ENCODE data around the gene PLXDC1. TPM values are rescaled to one million over a fixed set of nuclear protein-coding genes. Genes with fewer than 3 reads are reported as not detected.

The PLXDC1 gene
- total and polyA plus RNA-seq, 9 donors, result 11.6 to 58.6 (median 32.3) TPM

GRCh38 chr17:39177256-39177655, 25.8 kb upstream of the PLXDC1 start:
- no peak for TF ChIP-seq EP300 (IDR thresholded peaks at IDR 0.05)
- TF ChIP-seq POLR2A (IDR thresholded peaks at IDR 0.05), result no peak
- TF ChIP-seq, protein P1, sequence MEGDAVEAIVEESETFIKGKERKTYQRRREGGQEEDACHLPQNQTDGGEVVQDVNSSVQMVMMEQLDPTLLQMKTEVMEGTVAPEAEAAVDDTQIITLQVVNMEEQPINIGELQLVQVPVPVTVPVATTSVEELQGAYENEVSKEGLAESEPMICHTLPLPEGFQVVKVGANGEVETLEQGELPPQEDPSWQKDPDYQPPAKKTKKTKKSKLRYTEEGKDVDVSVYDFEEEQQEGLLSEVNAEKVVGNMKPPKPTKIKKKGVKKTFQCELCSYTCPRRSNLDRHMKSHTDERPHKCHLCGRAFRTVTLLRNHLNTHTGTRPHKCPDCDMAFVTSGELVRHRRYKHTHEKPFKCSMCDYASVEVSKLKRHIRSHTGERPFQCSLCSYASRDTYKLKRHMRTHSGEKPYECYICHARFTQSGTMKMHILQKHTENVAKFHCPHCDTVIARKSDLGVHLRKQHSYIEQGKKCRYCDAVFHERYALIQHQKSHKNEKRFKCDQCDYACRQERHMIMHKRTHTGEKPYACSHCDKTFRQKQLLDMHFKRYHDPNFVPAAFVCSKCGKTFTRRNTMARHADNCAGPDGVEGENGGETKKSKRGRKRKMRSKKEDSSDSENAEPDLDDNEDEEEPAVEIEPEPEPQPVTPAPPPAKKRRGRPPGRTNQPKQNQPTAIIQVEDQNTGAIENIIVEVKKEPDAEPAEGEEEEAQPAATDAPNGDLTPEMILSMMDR (IDR thresholded peaks at IDR 0.05), result no peak
- WGBS, 3 donors, result 84 to 88% (median 88%) methylated on average over 12 of the region's 12 CpGs
- DNase-seq, result no peak
- Histone ChIP-seq H3K27me3 (no peaks in the 10 kb centered on the region), H3K9me3 (no peaks in the 10 kb centered on the region), H3K4me3 (no peak overlapping the region), H3K36me3 (no peaks in the 10 kb centered on the region), H3K4me1 (ENCODE audit: insufficient read depth) (no peaks in the 10 kb centered on the region), H3K27ac (no peak overlapping the region)
- intact Hi-C loops (cut with DNase I), result loop anchor here in 3 of 4 donors (5.0 to 10.0 kb wide), 3 partner anchors 192 to 202 kb away; no protein-coding TSS in a partner anchor

DNA sequence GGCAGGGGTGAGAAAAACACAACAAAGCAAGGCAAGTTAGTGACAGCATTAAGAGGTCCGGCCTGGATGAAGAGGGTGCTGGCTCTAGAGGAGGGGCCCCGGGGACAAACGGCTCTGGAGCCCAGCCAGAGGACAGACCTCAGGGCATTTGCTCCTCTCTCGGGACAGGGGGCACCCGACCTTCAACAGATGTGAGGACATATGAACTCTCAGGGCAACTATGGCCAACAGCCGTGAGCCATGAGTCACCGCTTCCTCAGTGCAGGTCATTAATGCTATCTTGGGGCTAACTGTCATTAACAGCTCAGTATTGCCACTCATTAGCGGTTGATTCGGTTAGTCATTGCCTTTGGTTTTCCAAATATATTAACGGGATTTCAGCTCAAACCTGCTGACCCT, 24.3 kb upstream of the PLXDC1 start:
- H3K4me3 ChIP-seq, result no peak overlapping the region
- DNase-seq, result no peak
- H3K27me3 ChIP-seq, result no peaks in the 10 kb centered on the region
- no peak overlapping the region for H3K27ac ChIP-seq
- 67 to 69% (median 68%) methylated on average over 10 of the region's 10 CpGs for WGBS, 3 donors
- H3K9me3 ChIP-seq, result no peaks in the 10 kb centered on the region
- intact Hi-C loops (cut with DNase I), result loop anchor here in 3 of 4 donors (5.0 to 10.0 kb wide), 3 partner anchors 191 to 201 kb away; no protein-coding TSS in a partner anchor
- H3K36me3 ChIP-seq, result no peaks in the 10 kb centered on the region
- no peaks in the 10 kb centered on the region for H3K4me1 ChIP-seq (ENCODE audit: insufficient read depth)
- TF ChIP-seq, protein P1 (IDR thresholded peaks at IDR 0.05), result no peak
- TF ChIP-seq POLR2A (IDR thresholded peaks at IDR 0.05) (no peak), EP300 (IDR thresholded peaks at IDR 0.05) (no peak)

GRCh38 chr17:39174920-39175694, 23.7 kb upstream of the PLXDC1 start:
- intact Hi-C loops (cut with DNase I), result loop anchor here in 3 of 4 donors (5.0 to 10.0 kb wide), 3 partner anchors 190 to 200 kb away; no protein-coding TSS in a partner anchor
- Histone ChIP-seq H3K4me1 (ENCODE audit: insufficient read depth) (no peaks in the 10 kb centered on the region), H3K36me3 (no peaks in the 10 kb centered on the region), H3K4me3 (no peak overlapping the region), H3K27ac (no peak overlapping the region), H3K9me3 (no peaks in the 10 kb centered on the region), H3K27me3 (no peaks in the 10 kb centered on the region)
- 46 to 57% (median 51%) methylated on average over 34 to 35 of the region's 35 CpGs for WGBS, 3 donors
- peak; percentile 75 to 90 (median 85) for DNase-seq
- TF ChIP-seq, protein P1 (IDR thresholded peaks at IDR 0.05), result peak; percentile 73 to 82 (median 79)
- TF ChIP-seq POLR2A (IDR thresholded peaks at IDR 0.05), result no peak
- no peak for TF ChIP-seq EP300 (IDR thresholded peaks at IDR 0.05)

DNA sequence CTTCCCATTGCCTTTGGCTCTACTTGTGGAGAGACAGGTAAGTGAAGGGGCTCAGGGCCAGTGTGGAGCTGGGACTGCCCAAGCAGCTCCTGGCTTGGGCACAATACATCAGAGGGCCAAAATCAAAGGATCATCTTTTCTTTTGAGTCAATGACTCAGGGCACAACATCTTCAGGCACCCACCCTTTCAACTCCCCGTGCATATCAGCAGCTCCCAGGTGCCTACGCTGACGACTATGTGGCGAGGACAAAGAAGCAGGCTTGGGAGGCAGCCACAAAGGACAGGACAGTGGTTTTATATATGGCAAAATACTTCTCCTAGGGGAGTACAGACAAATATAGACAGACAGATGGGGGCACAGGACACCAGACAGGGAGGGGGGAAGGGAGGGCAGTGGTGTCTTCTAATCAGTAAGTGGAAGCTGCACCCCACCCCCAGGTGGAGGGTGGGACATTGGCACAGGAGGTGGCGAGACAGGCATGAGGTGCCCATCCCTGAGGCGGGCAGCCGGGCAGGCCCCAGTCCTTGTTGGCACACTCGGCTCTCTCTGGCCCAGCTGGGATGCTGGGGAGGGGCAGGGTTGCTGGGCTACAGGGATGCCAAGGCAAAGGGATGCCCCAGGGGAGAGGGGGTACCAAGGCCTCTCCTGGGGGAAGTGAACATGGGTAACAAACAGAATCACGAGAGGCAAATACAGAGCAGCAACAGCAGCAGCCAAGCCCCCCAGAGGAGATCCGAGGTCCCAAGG, 22.3 kb upstream of the PLXDC1 start:
- TF ChIP-seq, protein P1 (IDR thresholded peaks at IDR 0.05), result no peak
- no peak for TF ChIP-seq POLR2A (IDR thresholded peaks at IDR 0.05)
- no peak for TF ChIP-seq EP300 (IDR thresholded peaks at IDR 0.05)

More for the DNA sequence above, 22.3 kb upstream of the PLXDC1 start:
- Histone ChIP-seq H3K27ac (no peak overlapping the region), H3K27me3 (no peaks in the 10 kb centered on the region), H3K9me3 (no peaks in the 10 kb centered on the region), H3K4me3 (no peak overlapping the region), H3K4me1 (ENCODE audit: insufficient read depth) (no peaks in the 10 kb centered on the region), H3K36me3 (no peaks in the 10 kb centered on the region)
- no peak for DNase-seq
- intact Hi-C loops (cut with DNase I), result loop anchor here in 2 of 4 donors (10.0 kb wide), 2 partner anchors 189 to 199 kb away; no protein-coding TSS in a partner anchor
- WGBS, 3 donors, result 40 to 56% (median 51%) methylated on average over 10 of the region's 10 CpGs
